ENCODE data around the gene PHC3.

GRCh38 chr3:170171563-170171962, 10.0 kb downstream of the PHC3 start:
- no peak for TF ChIP-seq POLR2A (IDR thresholded peaks at IDR 0.05; ENCODE audit: low read length)
- no peak for TF ChIP-seq GATA1 (IDR thresholded peaks at IDR 0.05; ENCODE audit: low read depth, low read length)

Measured in erythroblast (primary cell).